ENCODE data around the gene ZNF771. TPM values are rescaled to one million over a fixed set of nuclear protein-coding genes. Genes with fewer than 3 reads are reported as not detected.

ZNF771 gene
- total and polyA plus RNA-seq, 9 of the 15 experiments (the other 6 are each of a cell fraction or from before 2014, with no cell fraction given), result 1.5 to 12.6 (median 4.4) TPM

DNA sequence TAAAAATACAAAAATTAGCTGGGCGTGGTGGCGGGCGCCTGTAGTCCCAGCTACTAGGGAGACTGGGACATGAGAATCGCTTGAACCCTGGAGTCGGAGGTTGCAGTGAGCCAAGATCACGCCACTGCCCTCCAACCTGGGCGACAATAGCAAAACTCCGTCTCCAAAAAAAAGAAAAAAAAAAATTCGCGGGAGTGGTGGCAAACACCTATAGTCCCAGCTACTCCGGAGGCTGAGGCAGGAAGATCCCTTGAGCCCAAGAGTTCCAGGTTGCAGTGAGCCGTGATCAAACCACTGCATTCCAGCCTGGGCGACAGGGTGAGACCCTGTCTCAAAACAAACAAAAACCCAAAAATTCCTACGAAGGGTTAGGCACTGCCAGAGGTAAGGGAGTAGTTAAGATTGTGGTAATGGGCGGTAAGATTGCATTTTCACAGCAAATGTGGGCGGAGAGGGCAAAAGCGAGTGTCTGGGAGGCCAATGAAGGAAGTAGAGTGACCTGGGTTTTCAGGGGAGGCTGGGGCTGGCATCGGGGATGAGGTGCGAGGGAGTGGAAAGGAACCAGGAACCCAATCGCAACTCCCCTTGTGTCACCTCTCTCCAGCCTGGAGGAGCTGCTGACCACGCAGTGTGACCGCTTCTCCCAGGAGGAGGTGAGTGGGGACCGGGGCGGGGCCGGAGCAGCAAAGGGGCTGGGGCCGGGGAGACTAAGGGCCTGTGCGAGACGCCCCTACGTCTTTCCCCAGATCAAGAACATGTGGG, 30.2 kb upstream of the ZNF771 start (continued):
- TF ChIP-seq, protein P1, sequence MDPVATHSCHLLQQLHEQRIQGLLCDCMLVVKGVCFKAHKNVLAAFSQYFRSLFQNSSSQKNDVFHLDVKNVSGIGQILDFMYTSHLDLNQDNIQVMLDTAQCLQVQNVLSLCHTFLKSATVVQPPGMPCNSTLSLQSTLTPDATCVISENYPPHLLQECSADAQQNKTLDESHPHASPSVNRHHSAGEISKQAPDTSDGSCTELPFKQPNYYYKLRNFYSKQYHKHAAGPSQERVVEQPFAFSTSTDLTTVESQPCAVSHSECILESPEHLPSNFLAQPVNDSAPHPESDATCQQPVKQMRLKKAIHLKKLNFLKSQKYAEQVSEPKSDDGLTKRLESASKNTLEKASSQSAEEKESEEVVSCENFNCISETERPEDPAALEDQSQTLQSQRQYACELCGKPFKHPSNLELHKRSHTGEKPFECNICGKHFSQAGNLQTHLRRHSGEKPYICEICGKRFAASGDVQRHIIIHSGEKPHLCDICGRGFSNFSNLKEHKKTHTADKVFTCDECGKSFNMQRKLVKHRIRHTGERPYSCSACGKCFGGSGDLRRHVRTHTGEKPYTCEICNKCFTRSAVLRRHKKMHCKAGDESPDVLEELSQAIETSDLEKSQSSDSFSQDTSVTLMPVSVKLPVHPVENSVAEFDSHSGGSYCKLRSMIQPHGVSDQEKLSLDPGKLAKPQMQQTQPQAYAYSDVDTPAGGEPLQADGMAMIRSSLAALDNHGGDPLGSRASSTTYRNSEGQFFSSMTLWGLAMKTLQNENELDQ (CRISPR knock-in tag; IDR thresholded peaks at IDR 0.05; ENCODE audit: borderline replicate concordance), result no peak
- TF ChIP-seq ZFP36 (IDR thresholded peaks at IDR 0.05; ENCODE audit: low read depth, low read length, partially characterized antibody), result no peak
- TF ChIP-seq, protein P2, sequence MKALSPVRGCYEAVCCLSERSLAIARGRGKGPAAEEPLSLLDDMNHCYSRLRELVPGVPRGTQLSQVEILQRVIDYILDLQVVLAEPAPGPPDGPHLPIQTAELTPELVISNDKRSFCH (CRISPR knock-in tag; IDR thresholded peaks at IDR 0.05), result no peak
- TF ChIP-seq, protein P2 (tag; IDR thresholded peaks at IDR 0.05), result 0 out of 2 replicates have a peak, but pooled peaks have one; percentile 7
- TF ChIP-seq, protein P3, sequence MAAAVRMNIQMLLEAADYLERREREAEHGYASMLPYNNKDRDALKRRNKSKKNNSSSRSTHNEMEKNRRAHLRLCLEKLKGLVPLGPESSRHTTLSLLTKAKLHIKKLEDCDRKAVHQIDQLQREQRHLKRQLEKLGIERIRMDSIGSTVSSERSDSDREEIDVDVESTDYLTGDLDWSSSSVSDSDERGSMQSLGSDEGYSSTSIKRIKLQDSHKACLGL (CRISPR knock-in tag; IDR thresholded peaks at IDR 0.05; ENCODE audit: borderline replicate concordance, poor library complexity, severe bottlenecking), result no peak
- TF ChIP-seq SRSF1 (IDR thresholded peaks at IDR 0.05; ENCODE audit: low read depth, low read length), result no peak
- TF ChIP-seq THRAP3 (IDR thresholded peaks at IDR 0.05; ENCODE audit: borderline replicate concordance), result 0 out of 2 replicates have a peak, but pooled peaks have one; percentile 3
- 0 out of 4 replicates have a peak, but pooled peaks of 1 of the 2 experiments have one; percentile 2 for TF ChIP-seq RCOR1 (IDR thresholded peaks at IDR 0.05; ENCODE audit: borderline replicate concordance in 1 of 2, low read depth in 2 of 2, low read length in 2 of 2)
- TF ChIP-seq ATF1 (CRISPR knock-in tag; IDR thresholded peaks at IDR 0.05), result no peak
- no peak for TF ChIP-seq ATF1 (tag; IDR thresholded peaks at IDR 0.05)
- TF ChIP-seq ARNT (IDR thresholded peaks at IDR 0.05), result peak in 1 of 2 experiments; percentile 52; a peak in 1 of 4 replicates
- TF ChIP-seq POU5F1 (IDR thresholded peaks at IDR 0.05; ENCODE audit: borderline replicate concordance, low read depth, low read length, partially characterized antibody), result no peak
- TF ChIP-seq, protein P4, sequence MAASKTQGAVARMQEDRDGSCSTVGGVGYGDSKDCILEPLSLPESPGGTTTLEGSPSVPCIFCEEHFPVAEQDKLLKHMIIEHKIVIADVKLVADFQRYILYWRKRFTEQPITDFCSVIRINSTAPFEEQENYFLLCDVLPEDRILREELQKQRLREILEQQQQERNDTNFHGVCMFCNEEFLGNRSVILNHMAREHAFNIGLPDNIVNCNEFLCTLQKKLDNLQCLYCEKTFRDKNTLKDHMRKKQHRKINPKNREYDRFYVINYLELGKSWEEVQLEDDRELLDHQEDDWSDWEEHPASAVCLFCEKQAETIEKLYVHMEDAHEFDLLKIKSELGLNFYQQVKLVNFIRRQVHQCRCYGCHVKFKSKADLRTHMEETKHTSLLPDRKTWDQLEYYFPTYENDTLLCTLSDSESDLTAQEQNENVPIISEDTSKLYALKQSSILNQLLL (CRISPR knock-in tag; IDR thresholded peaks at IDR 0.05; ENCODE audit: borderline replicate concordance), result no peak
- TF ChIP-seq TAL1 (IDR thresholded peaks at IDR 0.05), result no peak
- TF ChIP-seq, protein P5, sequence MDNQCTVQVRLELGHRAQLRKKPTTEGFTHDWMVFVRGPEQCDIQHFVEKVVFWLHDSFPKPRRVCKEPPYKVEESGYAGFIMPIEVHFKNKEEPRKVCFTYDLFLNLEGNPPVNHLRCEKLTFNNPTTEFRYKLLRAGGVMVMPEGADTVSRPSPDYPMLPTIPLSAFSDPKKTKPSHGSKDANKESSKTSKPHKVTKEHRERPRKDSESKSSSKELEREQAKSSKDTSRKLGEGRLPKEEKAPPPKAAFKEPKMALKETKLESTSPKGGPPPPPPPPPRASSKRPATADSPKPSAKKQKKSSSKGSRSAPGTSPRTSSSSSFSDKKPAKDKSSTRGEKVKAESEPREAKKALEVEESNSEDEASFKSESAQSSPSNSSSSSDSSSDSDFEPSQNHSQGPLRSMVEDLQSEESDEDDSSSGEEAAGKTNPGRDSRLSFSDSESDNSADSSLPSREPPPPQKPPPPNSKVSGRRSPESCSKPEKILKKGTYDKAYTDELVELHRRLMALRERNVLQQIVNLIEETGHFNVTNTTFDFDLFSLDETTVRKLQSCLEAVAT (IDR thresholded peaks at IDR 0.05), result peak in 1 of 2 experiments; percentile 29; a peak in 1 of 4 replicates
- TF ChIP-seq, protein P6, sequence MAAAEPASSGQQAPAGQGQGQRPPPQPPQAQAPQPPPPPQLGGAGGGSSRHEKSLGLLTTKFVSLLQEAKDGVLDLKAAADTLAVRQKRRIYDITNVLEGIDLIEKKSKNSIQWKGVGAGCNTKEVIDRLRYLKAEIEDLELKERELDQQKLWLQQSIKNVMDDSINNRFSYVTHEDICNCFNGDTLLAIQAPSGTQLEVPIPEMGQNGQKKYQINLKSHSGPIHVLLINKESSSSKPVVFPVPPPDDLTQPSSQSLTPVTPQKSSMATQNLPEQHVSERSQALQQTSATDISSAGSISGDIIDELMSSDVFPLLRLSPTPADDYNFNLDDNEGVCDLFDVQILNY (CRISPR knock-in tag; IDR thresholded peaks at IDR 0.05), result no peak
- TF ChIP-seq MCM3 (IDR thresholded peaks at IDR 0.05), result no peak
- no peak for TF ChIP-seq ZNF445 (CRISPR knock-in tag; IDR thresholded peaks at IDR 0.05; ENCODE audit: low read depth)
- TF ChIP-seq, protein P7, sequence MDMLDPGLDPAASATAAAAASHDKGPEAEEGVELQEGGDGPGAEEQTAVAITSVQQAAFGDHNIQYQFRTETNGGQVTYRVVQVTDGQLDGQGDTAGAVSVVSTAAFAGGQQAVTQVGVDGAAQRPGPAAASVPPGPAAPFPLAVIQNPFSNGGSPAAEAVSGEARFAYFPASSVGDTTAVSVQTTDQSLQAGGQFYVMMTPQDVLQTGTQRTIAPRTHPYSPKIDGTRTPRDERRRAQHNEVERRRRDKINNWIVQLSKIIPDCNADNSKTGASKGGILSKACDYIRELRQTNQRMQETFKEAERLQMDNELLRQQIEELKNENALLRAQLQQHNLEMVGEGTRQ (CRISPR knock-in tag; IDR thresholded peaks at IDR 0.05), result no peak

Data from K562 (cell line).